ENCODE results near the gene ETV6. TPM values are rescaled to one million over a fixed set of nuclear protein-coding genes. Genes with fewer than 3 reads are reported as not detected.

The ETV6 gene
- polyA plus RNA-seq, 3 donors = 6.8 to 45.1 (median 11.7) TPM

DNA sequence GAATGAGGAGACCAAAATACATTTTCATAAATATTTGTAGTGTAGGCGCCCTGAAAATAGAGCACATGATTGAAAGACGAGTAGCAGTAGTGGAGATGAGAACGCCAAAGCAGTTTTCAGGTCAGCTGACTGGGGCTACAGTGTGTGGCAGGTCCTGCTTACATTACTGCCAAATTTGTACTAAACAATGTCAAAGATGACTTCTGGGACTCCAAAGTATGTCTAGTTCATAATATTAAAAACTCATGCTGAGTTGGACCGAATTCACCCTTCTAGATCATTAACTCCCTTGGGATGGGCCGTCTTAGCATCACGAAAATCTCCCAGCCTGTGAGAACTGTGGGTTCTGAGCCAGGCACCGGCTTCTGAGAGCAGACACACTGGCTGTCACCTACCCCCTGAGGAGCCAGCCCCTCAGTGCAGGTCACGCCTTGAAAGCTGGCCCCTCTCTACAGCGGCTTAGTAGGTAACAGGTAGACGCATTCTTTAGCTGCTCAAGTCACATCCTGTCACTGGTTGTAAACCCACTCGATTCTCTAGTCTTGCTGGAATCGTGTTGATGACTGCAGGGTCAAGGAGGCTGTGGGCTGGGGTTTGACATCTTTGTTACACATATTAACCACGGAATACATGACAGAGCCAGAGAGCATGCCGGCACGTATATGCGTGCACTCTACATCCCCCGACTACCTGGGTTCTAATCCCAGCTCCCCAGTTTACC lies 210.4 kb downstream of the ETV6 start:
- Histone ChIP-seq H3K27me3 (ENCODE audit: control insufficient read depth in 2 of 2, insufficient read depth in 2 of 2, low read length in 2 of 2) (no peaks in the 10 kb centered on the region), H3K9ac (ENCODE audit: insufficient read depth, low read length, poor library complexity, severe bottlenecking) (no peak overlapping the region), H3K36me3 (replicated peaks in 1 of 2; ENCODE audit: control insufficient read depth in 1 of 2, insufficient read depth in 2 of 2, low read length in 2 of 2) (peaks cover 30 to 48% of the 10 kb centered on the region in 2 donors), H3K4me2 (replicated peaks; ENCODE audit: extremely low read depth, low read length, poor library complexity, severe bottlenecking) (no peak overlapping the region), H3K9me3 (replicated peaks in 1 of 2; ENCODE audit: control insufficient read depth in 1 of 2, insufficient read depth in 1 of 2, low read length in 2 of 2) (no peaks in the 10 kb centered on the region), H3K4me3 (replicated peaks in 1 of 3; ENCODE audit: low read depth in 2 of 3, low read length in 3 of 3) (no peak overlapping the region), H3K27ac (ENCODE audit: low read depth in 1 of 2, low read length in 2 of 2) (no peak overlapping the region), H3K79me2 (ENCODE audit: insufficient read depth, low read length) (peaks cover 75% of the 10 kb centered on the region), H3K4me1 (ENCODE audit: control insufficient read depth in 1 of 2, insufficient read depth in 2 of 2, low read length in 2 of 2) (peaks cover 41 to 49% of the 10 kb centered on the region in 2 donors), H4K20me1 (ENCODE audit: insufficient read depth, low read length) (peaks cover 44% of the 10 kb centered on the region), H2AFZ (ENCODE audit: insufficient read depth, low read depth, low read length, poor library complexity, severe bottlenecking) (no peak overlapping the region)
- Mint-ChIP-seq H3K4me1 (peaks cover 62% of the 10 kb centered on the region), H3K36me3 (peaks cover 51 to 58% of the 10 kb centered on the region in 2 donors), H3K27me3 (ENCODE audit: low read depth in 3 of 3) (peaks cover 0 to 1% (median 0%) of the 10 kb centered on the region in 3 donors), H3K4me3 (no peak overlapping the region), H3K9me3 (peaks cover 0 to under 1% (median 0%) of the 10 kb centered on the region in 7 donors), H3K27ac (peak overlapping the region in 5 of 7 donors; percentile 34 to 66 (median 60))
- DNase-seq = no peak
- TF ChIP-seq, protein P1, sequence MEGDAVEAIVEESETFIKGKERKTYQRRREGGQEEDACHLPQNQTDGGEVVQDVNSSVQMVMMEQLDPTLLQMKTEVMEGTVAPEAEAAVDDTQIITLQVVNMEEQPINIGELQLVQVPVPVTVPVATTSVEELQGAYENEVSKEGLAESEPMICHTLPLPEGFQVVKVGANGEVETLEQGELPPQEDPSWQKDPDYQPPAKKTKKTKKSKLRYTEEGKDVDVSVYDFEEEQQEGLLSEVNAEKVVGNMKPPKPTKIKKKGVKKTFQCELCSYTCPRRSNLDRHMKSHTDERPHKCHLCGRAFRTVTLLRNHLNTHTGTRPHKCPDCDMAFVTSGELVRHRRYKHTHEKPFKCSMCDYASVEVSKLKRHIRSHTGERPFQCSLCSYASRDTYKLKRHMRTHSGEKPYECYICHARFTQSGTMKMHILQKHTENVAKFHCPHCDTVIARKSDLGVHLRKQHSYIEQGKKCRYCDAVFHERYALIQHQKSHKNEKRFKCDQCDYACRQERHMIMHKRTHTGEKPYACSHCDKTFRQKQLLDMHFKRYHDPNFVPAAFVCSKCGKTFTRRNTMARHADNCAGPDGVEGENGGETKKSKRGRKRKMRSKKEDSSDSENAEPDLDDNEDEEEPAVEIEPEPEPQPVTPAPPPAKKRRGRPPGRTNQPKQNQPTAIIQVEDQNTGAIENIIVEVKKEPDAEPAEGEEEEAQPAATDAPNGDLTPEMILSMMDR (IDR thresholded peaks at IDR 0.05) = no peak
- intact Hi-C loops (cut with micrococcal nuclease) = loop anchor here in 1 of 2 donors (10.0 kb wide), 1 partner anchor 155 kb away; no protein-coding TSS in a partner anchor
- WGBS (ENCODE audit: insufficient coverage) = 93% methylated on average over 11 of the region's 17 CpGs

DNA sequence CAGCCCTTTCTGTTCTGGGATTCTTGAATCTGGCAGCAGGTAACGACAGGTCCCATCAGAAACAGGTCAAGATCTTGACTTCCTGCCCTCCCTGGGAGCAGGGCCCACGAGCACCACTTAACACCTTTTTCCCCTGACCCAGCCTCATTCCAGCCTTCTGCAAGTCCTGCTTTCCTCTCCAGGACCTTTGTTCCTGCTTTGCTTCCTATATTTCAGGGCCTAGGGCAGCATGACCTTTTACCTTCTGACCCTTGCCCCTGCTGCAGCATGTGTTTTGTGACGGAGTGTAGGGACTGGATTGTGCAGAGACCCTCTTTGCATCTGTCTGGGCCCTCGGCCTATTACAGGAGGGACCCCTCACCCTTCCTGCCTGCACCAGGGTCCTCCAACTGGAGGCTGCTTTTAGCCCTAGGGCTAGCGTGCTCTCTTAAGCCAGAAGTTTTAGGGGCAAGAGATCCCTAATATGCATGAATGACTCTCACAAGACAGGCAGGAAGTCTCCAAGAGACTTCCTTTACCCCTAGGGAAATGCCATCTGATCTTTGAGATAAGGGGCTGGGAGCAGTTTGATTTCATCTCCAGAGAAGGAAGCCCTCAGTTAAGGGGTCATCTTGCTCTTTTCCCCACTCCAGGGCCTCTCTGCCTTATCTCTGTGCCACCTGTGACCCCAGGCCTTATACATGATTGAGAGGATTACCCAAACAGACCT lies 211.8 kb downstream of the ETV6 start:
- Histone ChIP-seq H3K27ac (ENCODE audit: low read depth in 1 of 2, low read length in 2 of 2) (peak overlapping the region in 1 of 2 donors; percentile 69), H3K9ac (ENCODE audit: insufficient read depth, low read length, poor library complexity, severe bottlenecking) (no peak overlapping the region), H3K27me3 (ENCODE audit: control insufficient read depth in 2 of 2, insufficient read depth in 2 of 2, low read length in 2 of 2) (no peaks in the 10 kb centered on the region), H3K36me3 (replicated peaks in 1 of 2; ENCODE audit: control insufficient read depth in 1 of 2, insufficient read depth in 2 of 2, low read length in 2 of 2) (peaks cover 32 to 53% of the 10 kb centered on the region in 2 donors), H3K4me1 (ENCODE audit: control insufficient read depth in 1 of 2, insufficient read depth in 2 of 2, low read length in 2 of 2) (peaks cover 26 to 35% of the 10 kb centered on the region in 2 donors), H3K9me3 (replicated peaks in 1 of 2; ENCODE audit: control insufficient read depth in 1 of 2, insufficient read depth in 1 of 2, low read length in 2 of 2) (peaks cover 0 to 7% of the 10 kb centered on the region in 2 donors), H2AFZ (ENCODE audit: insufficient read depth, low read depth, low read length, poor library complexity, severe bottlenecking) (no peak overlapping the region), H3K79me2 (ENCODE audit: insufficient read depth, low read length) (peaks cover 86% of the 10 kb centered on the region), H3K4me3 (replicated peaks in 1 of 3; ENCODE audit: low read depth in 2 of 3, low read length in 3 of 3) (no peak overlapping the region), H4K20me1 (ENCODE audit: insufficient read depth, low read length) (peaks cover 47% of the 10 kb centered on the region), H3K4me2 (replicated peaks; ENCODE audit: extremely low read depth, low read length, poor library complexity, severe bottlenecking) (no peak overlapping the region)
- peaks cover 59 to 70% of the 10 kb centered on the region in 2 donors for H3K36me3 Mint-ChIP-seq
- H3K9me3 Mint-ChIP-seq = peaks cover under 1 to 8% (median 7%) of the 10 kb centered on the region in 7 donors
- peak overlapping the region in 6 of 7 donors; percentile 2 to 83 (median 48) for H3K27ac Mint-ChIP-seq
- WGBS (ENCODE audit: insufficient coverage) = 70% methylated on average over 4 of the region's 5 CpGs
- TF ChIP-seq, protein P1 (IDR thresholded peaks at IDR 0.05) = no peak
- no peak for DNase-seq
- H3K27me3 Mint-ChIP-seq (ENCODE audit: low read depth in 3 of 3) = peaks cover 0 to 3% (median 0%) of the 10 kb centered on the region in 3 donors
- H3K4me1 Mint-ChIP-seq = peaks cover 49% of the 10 kb centered on the region
- no peak overlapping the region for H3K4me3 Mint-ChIP-seq
- intact Hi-C loops (cut with micrococcal nuclease) = no loop called here

Measured in CD14-positive monocyte (primary cell).